HL-60/S4 treated with phorbol 12-myristate 13-acetate at 8.2 ng/mL for 4 days and 3 days (cell line): Measurements from ENCODE around the gene XAGE3.
"Not testable (repeated sequence)": the region's sequence is repeated elsewhere in the genome, so short reads cannot be mapped to it uniquely, and the experiment has no call there.

ENCODE experiments used
- in situ Hi-C: fragments of 300-500 bp; cut with MboI; formaldehyde crosslinking; loops from 2 replicates; pipeline ENCODE4 v1.15.0; 2022; ENCODE audit warnings: low sequenced_read_pairs

Gene XAGE3

DNA sequence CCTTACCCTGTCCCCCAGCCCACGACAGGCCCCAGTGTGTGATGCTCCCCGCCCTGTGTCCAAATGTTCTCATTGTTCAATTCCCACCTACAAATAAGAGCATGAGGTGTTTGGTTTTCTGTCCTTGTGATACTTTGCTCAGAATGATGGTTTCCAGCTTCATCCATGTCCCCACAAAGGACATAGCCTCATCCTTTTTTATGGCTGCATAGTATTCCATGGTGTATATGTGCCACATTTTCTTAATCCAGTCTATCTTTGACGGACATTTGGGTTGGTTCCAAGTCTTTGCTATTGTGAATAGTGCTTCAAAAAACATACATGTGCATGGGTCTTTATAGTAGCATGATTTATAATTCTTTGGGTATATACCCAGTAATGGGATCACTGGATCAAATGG lies 24.3 kb downstream of the XAGE3 start:
- in situ Hi-C loops = not testable (repeated sequence)

DNA sequence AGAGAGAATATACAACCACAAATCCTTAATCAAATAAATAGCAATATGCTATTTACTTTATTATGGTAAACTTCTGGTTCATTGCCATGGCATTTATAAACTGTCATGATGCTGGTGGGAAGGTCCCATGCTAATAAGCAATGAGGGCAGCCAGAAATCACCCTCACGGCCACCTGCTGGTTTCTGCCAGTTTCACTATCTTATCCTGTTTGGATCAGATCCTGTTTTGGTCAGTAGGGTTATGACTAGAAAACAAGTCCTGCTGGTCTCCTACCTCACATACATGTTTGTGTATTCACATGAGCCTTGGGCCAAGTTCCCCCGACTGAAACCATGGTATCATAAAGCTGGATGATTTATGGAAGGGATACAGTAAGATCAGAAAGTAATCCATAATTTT lies 28.7 kb downstream of the XAGE3 start:
- in situ Hi-C loops = no loop called here

DNA sequence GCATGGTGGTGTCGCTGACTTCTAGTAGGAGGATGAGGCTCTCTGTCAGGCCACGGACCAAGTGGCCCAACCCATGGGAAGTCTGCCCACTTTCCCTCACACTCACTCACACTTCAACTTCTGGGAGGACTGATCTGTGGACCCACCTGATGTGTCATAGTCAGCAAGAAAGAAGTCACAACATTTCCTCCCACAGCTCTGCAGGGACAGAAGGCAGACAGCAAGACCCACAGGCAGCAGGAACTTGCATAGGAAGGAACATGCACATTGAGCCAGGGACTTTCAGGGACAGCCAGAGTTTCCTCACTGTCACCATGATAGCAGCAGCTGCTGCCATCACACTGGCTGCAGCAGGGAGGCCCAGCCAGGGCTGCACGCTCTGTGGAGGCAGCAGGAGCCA lies 37.3 kb downstream of the XAGE3 start:
- in situ Hi-C loops = no loop called here

DNA sequence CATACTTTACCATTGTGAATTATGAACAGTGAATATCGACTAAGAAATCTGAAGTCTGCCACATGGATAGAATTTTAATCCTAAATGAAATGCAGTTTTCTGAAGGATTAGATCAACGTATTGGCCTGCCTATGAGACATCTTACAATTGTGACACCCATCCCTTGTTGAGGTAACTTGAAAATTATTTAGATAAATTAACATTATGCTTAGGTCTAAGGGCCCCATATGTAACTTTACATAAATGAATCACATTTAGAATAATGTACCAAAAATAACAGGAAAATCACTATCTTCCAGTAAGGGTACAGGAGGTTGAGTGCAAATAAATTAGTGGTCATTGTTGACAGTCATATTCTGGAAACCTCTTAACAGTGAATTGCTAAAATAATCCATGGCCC lies 43.3 kb downstream of the XAGE3 start:
- in situ Hi-C loops = no loop called here

DNA sequence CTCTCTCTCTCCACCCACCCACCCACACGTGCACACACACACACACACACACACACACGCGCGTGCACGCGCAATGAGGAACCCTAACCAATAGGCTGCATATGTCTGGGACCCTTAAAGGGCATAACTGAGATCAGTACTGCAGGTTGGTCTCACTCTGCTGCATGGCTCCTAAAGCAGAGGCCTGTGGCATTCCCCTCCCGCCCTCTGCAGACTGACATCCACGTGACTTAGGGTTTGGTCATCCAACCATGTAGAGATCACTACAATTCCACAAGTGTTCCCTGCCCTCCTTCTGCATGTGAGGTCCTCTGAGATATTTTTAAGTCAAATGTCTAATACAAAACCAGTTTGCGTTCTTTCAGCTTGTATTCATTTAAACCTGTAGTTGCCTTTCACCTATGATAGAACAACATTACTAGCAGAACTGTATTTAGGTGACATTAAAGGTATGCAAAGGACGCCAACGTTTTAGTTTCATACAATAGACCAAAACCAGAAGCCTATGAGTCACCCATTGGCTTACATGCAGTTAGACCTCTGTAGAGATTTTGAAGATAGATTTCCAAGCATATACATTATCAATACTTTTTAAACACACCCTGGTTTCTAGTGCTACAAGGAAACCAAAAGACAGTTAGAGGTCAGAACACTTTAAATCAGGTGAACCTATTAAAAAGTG lies 46.7 kb downstream of the XAGE3 start:
- in situ Hi-C loops = no loop called here

DNA sequence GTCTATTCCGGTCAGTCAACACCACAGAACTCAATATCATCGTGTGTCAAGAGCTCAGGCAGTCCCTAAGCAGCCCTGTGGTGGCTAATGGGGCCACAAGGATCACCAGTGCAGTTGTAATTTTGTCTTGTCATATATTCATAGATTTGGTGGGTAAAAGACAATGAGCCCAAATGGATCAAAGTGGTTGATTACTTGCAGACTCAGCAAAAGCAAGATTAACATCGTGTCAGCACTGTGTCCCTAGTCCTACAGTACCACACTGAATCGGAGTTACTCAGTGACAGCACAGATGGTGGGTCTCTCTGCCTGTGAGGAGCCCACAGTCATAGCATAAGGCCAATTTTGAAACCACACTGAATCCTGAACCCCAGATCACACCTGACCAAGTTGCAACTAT lies 48.1 kb downstream of the XAGE3 start:
- in situ Hi-C loops = no loop called here
